GM12875 (cell line): Measurements from ENCODE around the gene IKZF3.
"Not testable (repeated sequence)": the region's sequence is repeated elsewhere in the genome, so short reads cannot be mapped to it uniquely, and the experiment has no call there.

Source experiments
- H3K4me3 ChIP-seq: one replicate; pipeline ENCODE4 v1.5.1; 2011; ENCODE audit warnings: low read depth, low read length, control low read depth
- TF ChIP-seq, protein P1 (sequence below): IDR thresholded peaks from 2 replicates; pipeline ENCODE4 v1.5.1; 2011; ENCODE audit warnings: low read depth, mild to moderate bottlenecking, control low read depth, inconsistent platforms, low read length, moderate library complexity, borderline replicate concordance; ENCODE audit not compliant: insufficient read depth

The IKZF3 gene

DNA sequence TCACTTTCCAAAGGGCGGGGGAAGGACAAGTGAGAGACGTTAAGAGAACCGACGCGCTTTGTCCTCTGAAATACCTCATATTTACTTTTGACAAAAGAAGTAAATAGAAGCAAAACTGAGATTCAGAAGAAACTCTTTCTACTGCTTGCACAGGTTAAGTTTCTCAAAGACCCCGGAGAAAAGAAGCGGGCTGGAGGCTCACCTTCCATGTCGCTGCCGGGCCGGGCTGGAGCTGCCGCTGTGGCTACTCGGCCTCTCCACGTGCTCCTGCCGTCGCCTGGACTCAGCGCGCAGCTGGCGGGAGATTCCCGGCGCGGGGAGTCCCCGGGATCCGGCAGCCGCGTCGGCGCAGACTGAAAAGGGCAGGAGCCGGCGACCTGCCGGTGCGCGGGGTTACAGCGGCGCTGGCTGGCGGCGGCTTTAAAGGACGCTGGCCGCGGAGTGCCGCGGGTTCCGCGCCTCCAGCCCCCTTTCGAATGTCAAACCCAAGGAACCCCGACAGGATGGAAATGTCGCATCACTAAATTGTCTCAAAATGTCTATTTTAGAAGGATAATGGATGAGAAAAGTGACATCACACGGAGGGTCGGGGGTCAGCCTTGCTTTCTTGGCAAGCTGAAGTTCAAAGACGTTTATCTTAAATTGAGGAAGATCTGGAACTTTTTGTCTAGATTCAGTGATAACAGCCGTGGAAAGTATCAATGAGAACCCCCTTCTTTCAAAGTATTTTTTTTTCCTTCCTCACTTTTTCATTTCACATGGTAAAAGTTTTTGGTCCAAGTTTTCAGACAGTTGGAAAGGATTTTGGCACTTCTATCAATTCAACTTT is at the start of gene IKZF3:
Gene IKZF3, minus strand, starts transcription at position 395 of the 829 bp plus-strand sequence. Its CDS starts 186 bp downstream, at position 209.
- peak within 1 kb of the TSS; percentile 62 for H3K4me3 ChIP-seq
- TF ChIP-seq, protein P1, sequence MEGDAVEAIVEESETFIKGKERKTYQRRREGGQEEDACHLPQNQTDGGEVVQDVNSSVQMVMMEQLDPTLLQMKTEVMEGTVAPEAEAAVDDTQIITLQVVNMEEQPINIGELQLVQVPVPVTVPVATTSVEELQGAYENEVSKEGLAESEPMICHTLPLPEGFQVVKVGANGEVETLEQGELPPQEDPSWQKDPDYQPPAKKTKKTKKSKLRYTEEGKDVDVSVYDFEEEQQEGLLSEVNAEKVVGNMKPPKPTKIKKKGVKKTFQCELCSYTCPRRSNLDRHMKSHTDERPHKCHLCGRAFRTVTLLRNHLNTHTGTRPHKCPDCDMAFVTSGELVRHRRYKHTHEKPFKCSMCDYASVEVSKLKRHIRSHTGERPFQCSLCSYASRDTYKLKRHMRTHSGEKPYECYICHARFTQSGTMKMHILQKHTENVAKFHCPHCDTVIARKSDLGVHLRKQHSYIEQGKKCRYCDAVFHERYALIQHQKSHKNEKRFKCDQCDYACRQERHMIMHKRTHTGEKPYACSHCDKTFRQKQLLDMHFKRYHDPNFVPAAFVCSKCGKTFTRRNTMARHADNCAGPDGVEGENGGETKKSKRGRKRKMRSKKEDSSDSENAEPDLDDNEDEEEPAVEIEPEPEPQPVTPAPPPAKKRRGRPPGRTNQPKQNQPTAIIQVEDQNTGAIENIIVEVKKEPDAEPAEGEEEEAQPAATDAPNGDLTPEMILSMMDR = peak; percentile 42; the same call in 1 of the 2 replicates

DNA sequence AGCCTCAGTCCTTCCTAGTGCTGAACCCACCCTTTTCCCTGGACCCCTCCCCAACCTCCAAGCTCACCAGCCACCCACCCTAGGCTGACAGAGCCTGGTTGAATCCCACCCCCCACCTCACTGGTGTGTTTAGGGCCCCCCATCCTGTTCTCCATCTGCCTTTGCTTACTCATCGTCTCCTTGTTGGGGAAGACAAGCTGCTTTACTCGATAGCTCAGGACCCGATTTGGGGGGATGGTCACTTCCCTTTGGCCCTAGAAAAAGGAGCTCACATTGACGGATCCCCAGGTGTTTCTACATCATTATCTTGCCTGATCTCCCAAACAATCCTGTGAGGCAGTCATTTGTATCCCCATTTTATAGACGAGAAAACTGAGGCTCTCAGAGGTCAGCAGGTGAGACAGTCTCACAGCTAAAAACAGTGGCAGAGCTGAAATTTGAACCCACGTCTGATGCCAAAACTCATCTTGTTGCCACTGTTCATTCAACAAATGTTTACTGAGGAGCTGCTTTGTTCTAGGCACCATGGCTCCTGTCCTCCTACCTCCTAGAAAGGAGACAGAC is 44.8 kb upstream of the IKZF3 start:
- no peak overlapping the region for H3K4me3 ChIP-seq
- TF ChIP-seq, protein P1 = no peak

DNA sequence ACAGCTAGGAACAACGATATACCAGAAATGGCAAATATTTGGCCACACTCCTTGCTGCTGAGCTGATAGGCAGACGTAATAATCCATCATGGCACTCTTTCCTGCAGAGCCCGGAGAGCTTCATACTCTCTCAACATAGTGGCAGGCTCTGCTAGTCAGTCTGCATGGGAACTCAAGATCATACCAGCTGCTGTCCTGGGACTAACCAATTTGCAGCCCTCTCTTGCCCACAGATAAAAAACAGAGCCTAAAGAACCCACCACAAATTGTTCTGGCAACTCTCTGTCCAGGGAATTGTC is 40.8 kb upstream of the IKZF3 start:
- H3K4me3 ChIP-seq = no peak overlapping the region
- TF ChIP-seq, protein P1 = no peak

DNA sequence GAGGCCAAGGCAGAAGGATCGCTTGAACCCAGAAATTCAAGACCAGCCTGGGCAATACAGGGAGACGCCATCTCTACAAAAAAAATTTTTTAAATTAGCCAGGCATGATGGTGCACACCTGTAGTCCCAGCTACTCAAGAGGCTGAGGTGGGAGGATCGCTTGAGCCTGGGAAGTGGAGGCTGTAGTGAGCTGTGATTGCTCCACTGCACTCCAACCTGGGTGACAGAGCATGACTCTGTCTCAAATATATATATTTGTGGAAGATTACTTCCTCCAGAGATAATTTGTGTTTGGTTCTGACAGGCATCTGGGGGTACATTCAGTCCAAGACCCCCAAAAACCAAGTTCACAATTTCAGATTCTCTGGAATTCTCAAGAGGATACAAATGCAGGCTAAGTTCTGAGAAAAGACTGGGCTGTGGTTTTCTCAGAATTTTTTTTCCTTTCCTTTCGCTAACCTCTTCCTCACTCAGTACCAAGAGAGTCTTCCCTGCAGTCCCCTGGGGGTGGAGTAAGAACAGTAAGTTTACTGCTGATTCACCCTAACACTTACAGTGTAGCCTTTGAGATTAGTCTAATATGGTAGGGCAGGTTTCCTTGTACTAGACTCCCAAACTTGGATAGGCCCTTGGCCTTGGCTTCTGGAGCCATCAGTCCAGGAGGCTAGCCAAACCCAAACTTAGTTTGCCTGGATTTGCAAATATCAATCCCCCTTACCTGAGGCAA is 39.2 kb upstream of the IKZF3 start:
- TF ChIP-seq, protein P1 = no peak

DNA sequence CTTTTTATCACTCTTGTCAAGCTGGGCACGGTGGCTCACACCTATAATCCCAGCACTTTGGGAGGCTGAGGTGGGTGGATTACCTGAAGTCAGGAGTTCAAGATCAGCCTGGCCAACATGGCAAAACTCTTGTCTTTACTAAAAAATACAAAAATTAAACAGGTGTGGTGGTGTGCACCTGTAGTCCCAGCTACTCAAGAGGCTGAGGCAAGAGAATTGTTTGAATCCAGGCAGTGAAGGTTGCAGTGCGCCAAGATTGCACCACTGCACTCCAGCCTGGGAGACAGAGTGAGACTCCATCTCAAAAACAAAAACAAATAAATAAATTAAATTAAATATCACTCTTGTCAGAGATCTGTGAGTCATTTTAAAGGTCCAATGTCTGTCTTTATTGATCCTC is 37.9 kb upstream of the IKZF3 start:
- not testable (repeated sequence) for H3K4me3 ChIP-seq

More for the DNA sequence above, 39.2 kb upstream of the IKZF3 start:
- H3K4me3 ChIP-seq = no peak overlapping the region

DNA sequence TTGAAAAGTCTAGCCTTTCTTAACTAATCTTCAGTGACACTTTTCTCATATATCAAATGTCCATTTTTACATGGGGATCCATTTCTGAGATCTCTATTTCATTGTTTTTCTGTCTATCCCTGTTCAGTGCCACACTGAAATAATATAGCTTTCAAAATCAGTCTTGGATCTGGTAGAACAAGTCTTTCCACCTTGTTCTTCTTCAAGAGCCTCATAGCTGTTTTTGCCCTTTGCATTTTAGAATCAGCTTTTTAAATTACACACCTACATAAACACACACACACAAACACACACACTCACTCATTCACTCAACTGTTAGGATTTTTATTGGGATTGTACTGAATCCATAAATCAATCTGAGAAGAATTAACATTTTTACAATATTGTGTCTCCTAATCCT is 35.1 kb upstream of the IKZF3 start:
- TF ChIP-seq, protein P1 = no peak

DNA sequence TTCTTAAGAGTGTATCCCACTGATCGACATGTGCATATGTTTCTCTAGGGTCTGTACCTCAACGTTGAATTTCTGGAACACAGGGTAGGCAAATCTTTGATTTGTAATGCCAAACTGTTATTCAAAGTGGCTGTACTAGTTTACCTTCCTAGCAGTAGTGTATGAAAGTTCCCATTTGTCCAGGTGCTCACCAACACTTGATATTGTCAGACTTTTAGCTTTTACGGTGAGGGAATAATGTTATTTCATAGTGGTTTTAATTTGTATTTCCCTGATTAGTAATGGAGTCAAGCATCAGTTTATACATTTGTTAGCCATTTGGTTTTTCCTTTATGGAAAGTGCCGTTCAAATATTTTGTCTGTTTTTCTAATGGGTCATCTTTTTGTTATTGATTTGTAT is 34.0 kb upstream of the IKZF3 start:
- TF ChIP-seq, protein P1 = no peak
- no peak overlapping the region for H3K4me3 ChIP-seq

More for the DNA sequence above, 35.1 kb upstream of the IKZF3 start:
- H3K4me3 ChIP-seq = no peak overlapping the region
